Gastroesophageal sphincter (tissue), 4 donors: Measurements from ENCODE around the gene CCDC180. TPM values are rescaled to one million over a fixed set of nuclear protein-coding genes. Genes with fewer than 3 reads are reported as not detected.
"Not testable (repeated sequence)": the region's sequence is repeated elsewhere in the genome, so short reads cannot be mapped to it uniquely, and the experiment has no call there.

Experiments used
- ATAC-seq: fragments of 150-250 bp; one replicate; pipeline ENCODE4 v1.9.1; 2016; ENCODE audit warnings: mild to moderate bottlenecking, moderate library complexity
- H3K27ac ChIP-seq, 4 donors: fragments of 200-600 bp; sonication (generic) in 3 of 4; 1 replicate in 3 of 4; 2 replicates in 1 of 4; pipeline ENCODE4 v1.5.1; 2016 to 2019
- H3K27me3 ChIP-seq: fragments of 200-600 bp; sonication (generic); one replicate; pipeline ENCODE4 v1.5.1; 2019
- H3K36me3 ChIP-seq, 2 donors: fragments of 200-600 bp; sonication (generic); one replicate each; pipeline ENCODE4 v1.5.1; 2019; ENCODE audit warnings: control low read depth in 1 of 2
- H3K4me1 ChIP-seq, 3 donors: fragments of 200-600 bp; sonication (generic); 1 replicate in 2 of 3; 2 replicates in 1 of 3; pipeline ENCODE4 v1.5.1; 2016 to 2019; ENCODE audit warnings: control low read depth in 2 of 3
- H3K4me3 ChIP-seq, 2 donors: fragments of 200-600 bp; sonication (generic); one replicate each; pipeline ENCODE4 v1.5.1; 2019; ENCODE audit warnings: mild to moderate bottlenecking in 1 of 2, moderate library complexity in 1 of 2
- H3K9me3 ChIP-seq, 3 donors: fragments of 200-600 bp; sonication (generic); one replicate each; pipeline ENCODE4 v1.5.1; 2017 to 2019; ENCODE audit warnings: control low read depth in 2 of 3
- CTCF ChIP-seq, 4 experiments: fragments of 200-600 bp in 2 of 4; fragments of 450-650 bp in 2 of 4; sonication (generic) in 1 of 4; IDR thresholded peaks; one replicate each; pipeline ENCODE4 v1.5.1; 2017 to 2019; ENCODE audit warnings: antibody characterized with exemption in 4 of 4, mild to moderate bottlenecking in 2 of 4, moderate library complexity in 2 of 4
- EP300 ChIP-seq: sonication (generic); formaldehyde crosslinking; IDR thresholded peaks from one replicate; pipeline ENCODE4 v1.6.1; 2017; ENCODE audit warnings: antibody characterized with exemption, mild to moderate bottlenecking
- POLR2A ChIP-seq, 2 donors: fragments of 450-650 bp; IDR thresholded peaks; one replicate each; pipeline ENCODE4 v1.6.1; 2017; ENCODE audit warnings: antibody characterized with exemption in 2 of 2, mild to moderate bottlenecking in 2 of 2, moderate library complexity in 1 of 2
- POLR2AphosphoS5 ChIP-seq: sonication (generic); formaldehyde crosslinking; IDR thresholded peaks from one replicate; pipeline ENCODE4 v1.6.1; 2017; ENCODE audit warnings: antibody characterized with exemption
- WGBS, 2 donors: methylation state at CpG; one replicate each; pipeline ENCODE4 v1.1.5; 2018; ENCODE audit warnings: low coverage in 1 of 2; 5-methylcytosine and 5-hydroxymethylcytosine counted together
- total RNA-seq, 4 donors: library from RNA; depleted of rRNA; stranded (reverse); fragments of >200 nt; gene quantifications; one replicate each; pipeline ENCODE4 v1.1.0, GENCODE V29; 2016

Gene CCDC180
- total RNA-seq, 4 donors from 2014 or later: 0.12 to 9.8 (median 4.1) TPM

- Histone ChIP-seq H3K27me3 (no peaks in the 10 kb centered on the region), H3K36me3 (peaks cover 0 to 97% of the 10 kb centered on the region in 2 donors), H3K27ac (no peak overlapping the region), H3K9me3 (peaks cover 0 to 18% (median 0%) of the 10 kb centered on the region in 3 donors), H3K4me1 (no peaks in the 10 kb centered on the region), H3K4me3 (no peak overlapping the region)
- ATAC-seq: no peak
- 76 to 95% methylated on average over 6 of the region's 6 CpGs for WGBS, 2 donors
- TF ChIP-seq POLR2A (IDR thresholded peaks at IDR 0.05) (no peak), EP300 (no peak), POLR2AphosphoS5 (no peak)
Measured at GRCh38 chr9:97327562-97327961, 20.1 kb downstream of the CCDC180 start.

- peaks cover 0 to 69% of the 10 kb centered on the region in 2 donors for H3K36me3 ChIP-seq
Measured at GRCh38 chr9:97332993-97333392, 25.5 kb downstream of the CCDC180 start.

GRCh38 chr9:97335622-97336021, 28.2 kb downstream of the CCDC180 start:
- H3K27ac ChIP-seq, ATAC-seq, H3K27me3 ChIP-seq, H3K4me3 ChIP-seq, H3K4me1 ChIP-seq: not testable (repeated sequence)
- WGBS, 2 donors: 83 to 97% methylated on average over 2 to 7 of the region's 7 CpGs
- Histone ChIP-seq H3K36me3 (peaks cover 0 to 56% of the 10 kb centered on the region in 2 donors), H3K9me3 (peaks cover 0 to 40% (median 0%) of the 10 kb centered on the region in 3 donors)

More at GRCh38 chr9:97332993-97333392, 25.5 kb downstream of the CCDC180 start:
- TF ChIP-seq EP300: no peak
- TF ChIP-seq POLR2A (IDR thresholded peaks at IDR 0.05): no peak
- no peak for TF ChIP-seq POLR2AphosphoS5
- TF ChIP-seq CTCF (IDR thresholded peaks at IDR 0.05): no peak
- no peaks in the 10 kb centered on the region for H3K4me1 ChIP-seq
- no peaks in the 10 kb centered on the region for H3K27me3 ChIP-seq
- 96 to 98% methylated on average over 3 of the region's 3 CpGs for WGBS, 2 donors
- ATAC-seq: no peak
- H3K27ac ChIP-seq: no peak overlapping the region
- peaks cover 0 to 40% (median 0%) of the 10 kb centered on the region in 3 donors for H3K9me3 ChIP-seq
- no peak overlapping the region for H3K4me3 ChIP-seq

GRCh38 chr9:97348871-97349270, 41.4 kb downstream of the CCDC180 start:
- 91 to 100% methylated on average over 3 to 7 of the region's 10 CpGs for WGBS, 2 donors
- H3K27me3 ChIP-seq: no peaks in the 10 kb centered on the region
- no peak overlapping the region for H3K4me3 ChIP-seq
- no peak overlapping the region for H3K27ac ChIP-seq
- ATAC-seq: no peak
- no peaks in the 10 kb centered on the region for H3K4me1 ChIP-seq
- no peaks in the 10 kb centered on the region for H3K9me3 ChIP-seq
- peaks cover 0 to 66% of the 10 kb centered on the region in 2 donors for H3K36me3 ChIP-seq
- no peak for TF ChIP-seq EP300
- no peak for TF ChIP-seq POLR2A (IDR thresholded peaks at IDR 0.05)
- TF ChIP-seq CTCF (IDR thresholded peaks at IDR 0.05): no peak
- TF ChIP-seq POLR2AphosphoS5: no peak

GRCh38 chr9:97349400-97349799, 41.9 kb downstream of the CCDC180 start:
- TF ChIP-seq EP300 (no peak), POLR2AphosphoS5 (no peak), CTCF (IDR thresholded peaks at IDR 0.05) (no peak), POLR2A (IDR thresholded peaks at IDR 0.05) (no peak)
- no peak overlapping the region for H3K27ac ChIP-seq
- 100% methylated on average over 1 of the region's 1 CpG; no CpG with 5 or more reads in 1 of the 2 donors for WGBS, 2 donors
- no peak for ATAC-seq
- no peak overlapping the region for H3K4me3 ChIP-seq
- no peaks in the 10 kb centered on the region for H3K9me3 ChIP-seq
- H3K27me3 ChIP-seq: no peaks in the 10 kb centered on the region
- peaks cover 0 to 65% of the 10 kb centered on the region in 2 donors for H3K36me3 ChIP-seq
- H3K4me1 ChIP-seq: no peaks in the 10 kb centered on the region

- TF ChIP-seq POLR2AphosphoS5: no peak
- no peak for TF ChIP-seq POLR2A (IDR thresholded peaks at IDR 0.05)
- no peak for TF ChIP-seq CTCF (IDR thresholded peaks at IDR 0.05)
- no peak for TF ChIP-seq EP300
- H3K27ac ChIP-seq: no peak overlapping the region
- peaks cover 0 to 67% of the 10 kb centered on the region in 2 donors for H3K36me3 ChIP-seq
- no peaks in the 10 kb centered on the region for H3K27me3 ChIP-seq
- H3K4me3 ChIP-seq: no peak overlapping the region
- no peak for ATAC-seq
- no peaks in the 10 kb centered on the region for H3K9me3 ChIP-seq
- 87 to 96% methylated on average over 2 to 4 of the region's 4 CpGs for WGBS, 2 donors
- no peaks in the 10 kb centered on the region for H3K4me1 ChIP-seq
Measured at GRCh38 chr9:97354637-97355036, 47.2 kb downstream of the CCDC180 start.
